Measurements from ENCODE around the gene TULP4.

The TULP4 gene

DNA sequence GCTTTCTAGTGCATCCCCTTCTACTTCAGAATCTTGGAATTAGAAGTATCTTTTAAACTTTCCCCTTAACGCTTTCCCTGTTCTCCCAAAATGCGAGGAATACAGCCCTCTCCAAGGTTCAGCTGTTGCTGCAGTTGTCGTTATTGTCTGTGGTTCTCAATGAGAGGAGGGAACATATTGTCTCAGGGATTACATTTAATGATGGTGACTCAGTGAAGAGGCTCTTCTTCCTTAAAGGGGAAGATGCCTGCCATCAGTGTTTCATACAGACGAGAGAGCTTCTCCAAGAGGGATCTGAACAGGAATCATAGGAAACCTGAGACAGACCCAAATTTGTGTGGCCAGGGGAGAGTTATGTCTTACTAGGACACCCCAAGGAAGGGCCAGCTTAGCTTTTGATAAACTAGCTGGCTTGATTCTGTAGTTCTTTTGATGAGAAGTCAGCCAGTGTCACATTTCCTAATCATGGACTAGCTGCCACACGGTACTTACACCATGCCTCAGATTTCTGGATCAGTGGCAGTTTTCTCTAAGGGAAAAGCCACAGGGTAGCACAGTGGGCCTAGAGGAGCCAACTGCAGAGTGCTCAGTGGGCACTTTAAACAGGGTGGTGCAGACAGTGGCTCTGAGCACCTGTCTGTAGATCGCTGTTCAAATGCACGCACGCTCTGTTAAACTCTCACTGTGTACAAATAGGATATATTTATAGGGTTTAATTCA, 187.9 kb downstream of the TULP4 start:
- TF ChIP-seq, protein P1, sequence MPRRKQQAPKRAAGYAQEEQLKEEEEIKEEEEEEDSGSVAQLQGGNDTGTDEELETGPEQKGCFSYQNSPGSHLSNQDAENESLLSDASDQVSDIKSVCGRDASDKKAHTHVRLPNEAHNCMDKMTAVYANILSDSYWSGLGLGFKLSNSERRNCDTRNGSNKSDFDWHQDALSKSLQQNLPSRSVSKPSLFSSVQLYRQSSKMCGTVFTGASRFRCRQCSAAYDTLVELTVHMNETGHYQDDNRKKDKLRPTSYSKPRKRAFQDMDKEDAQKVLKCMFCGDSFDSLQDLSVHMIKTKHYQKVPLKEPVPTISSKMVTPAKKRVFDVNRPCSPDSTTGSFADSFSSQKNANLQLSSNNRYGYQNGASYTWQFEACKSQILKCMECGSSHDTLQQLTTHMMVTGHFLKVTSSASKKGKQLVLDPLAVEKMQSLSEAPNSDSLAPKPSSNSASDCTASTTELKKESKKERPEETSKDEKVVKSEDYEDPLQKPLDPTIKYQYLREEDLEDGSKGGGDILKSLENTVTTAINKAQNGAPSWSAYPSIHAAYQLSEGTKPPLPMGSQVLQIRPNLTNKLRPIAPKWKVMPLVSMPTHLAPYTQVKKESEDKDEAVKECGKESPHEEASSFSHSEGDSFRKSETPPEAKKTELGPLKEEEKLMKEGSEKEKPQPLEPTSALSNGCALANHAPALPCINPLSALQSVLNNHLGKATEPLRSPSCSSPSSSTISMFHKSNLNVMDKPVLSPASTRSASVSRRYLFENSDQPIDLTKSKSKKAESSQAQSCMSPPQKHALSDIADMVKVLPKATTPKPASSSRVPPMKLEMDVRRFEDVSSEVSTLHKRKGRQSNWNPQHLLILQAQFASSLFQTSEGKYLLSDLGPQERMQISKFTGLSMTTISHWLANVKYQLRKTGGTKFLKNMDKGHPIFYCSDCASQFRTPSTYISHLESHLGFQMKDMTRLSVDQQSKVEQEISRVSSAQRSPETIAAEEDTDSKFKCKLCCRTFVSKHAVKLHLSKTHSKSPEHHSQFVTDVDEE (CRISPR knock-in tag; IDR thresholded peaks at IDR 0.05): no peak
- TF ChIP-seq ESRRG (CRISPR knock-in tag; IDR thresholded peaks at IDR 0.05) (no peak), OSR1 (CRISPR knock-in tag; IDR thresholded peaks at IDR 0.05) (no peak), TOX (CRISPR knock-in tag; IDR thresholded peaks at IDR 0.05; ENCODE audit: borderline replicate concordance) (no peak), SNAI2 (CRISPR knock-in tag; IDR thresholded peaks at IDR 0.05) (no peak), ARNTL (CRISPR knock-in tag; IDR thresholded peaks at IDR 0.05; ENCODE audit: borderline replicate concordance, low read depth) (no peak), ZNF565 (CRISPR knock-in tag; conservative IDR thresholded peaks at IDR 0.05; ENCODE audit: low read depth) (no peak), PPARA (CRISPR knock-in tag; IDR thresholded peaks at IDR 0.05; ENCODE audit: borderline replicate concordance) (no peak), TCF4 (CRISPR knock-in tag; IDR thresholded peaks at IDR 0.05; ENCODE audit: borderline replicate concordance) (no peak), CREB5 (CRISPR knock-in tag; IDR thresholded peaks at IDR 0.05; ENCODE audit: low read depth) (no peak), BACH2 (CRISPR knock-in tag; IDR thresholded peaks at IDR 0.05; ENCODE audit: borderline replicate concordance) (no peak), CSDC2 (CRISPR knock-in tag; IDR thresholded peaks at IDR 0.05) (no peak), ZFP30 (CRISPR knock-in tag; IDR thresholded peaks at IDR 0.05) (no peak)
- TF ChIP-seq, protein P2, sequence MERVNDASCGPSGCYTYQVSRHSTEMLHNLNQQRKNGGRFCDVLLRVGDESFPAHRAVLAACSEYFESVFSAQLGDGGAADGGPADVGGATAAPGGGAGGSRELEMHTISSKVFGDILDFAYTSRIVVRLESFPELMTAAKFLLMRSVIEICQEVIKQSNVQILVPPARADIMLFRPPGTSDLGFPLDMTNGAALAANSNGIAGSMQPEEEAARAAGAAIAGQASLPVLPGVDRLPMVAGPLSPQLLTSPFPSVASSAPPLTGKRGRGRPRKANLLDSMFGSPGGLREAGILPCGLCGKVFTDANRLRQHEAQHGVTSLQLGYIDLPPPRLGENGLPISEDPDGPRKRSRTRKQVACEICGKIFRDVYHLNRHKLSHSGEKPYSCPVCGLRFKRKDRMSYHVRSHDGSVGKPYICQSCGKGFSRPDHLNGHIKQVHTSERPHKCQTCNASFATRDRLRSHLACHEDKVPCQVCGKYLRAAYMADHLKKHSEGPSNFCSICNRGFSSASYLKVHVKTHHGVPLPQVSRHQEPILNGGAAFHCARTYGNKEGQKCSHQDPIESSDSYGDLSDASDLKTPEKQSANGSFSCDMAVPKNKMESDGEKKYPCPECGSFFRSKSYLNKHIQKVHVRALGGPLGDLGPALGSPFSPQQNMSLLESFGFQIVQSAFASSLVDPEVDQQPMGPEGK (CRISPR knock-in tag; IDR thresholded peaks at IDR 0.05; ENCODE audit: borderline replicate concordance): no peak
- TF ChIP-seq, protein P3, sequence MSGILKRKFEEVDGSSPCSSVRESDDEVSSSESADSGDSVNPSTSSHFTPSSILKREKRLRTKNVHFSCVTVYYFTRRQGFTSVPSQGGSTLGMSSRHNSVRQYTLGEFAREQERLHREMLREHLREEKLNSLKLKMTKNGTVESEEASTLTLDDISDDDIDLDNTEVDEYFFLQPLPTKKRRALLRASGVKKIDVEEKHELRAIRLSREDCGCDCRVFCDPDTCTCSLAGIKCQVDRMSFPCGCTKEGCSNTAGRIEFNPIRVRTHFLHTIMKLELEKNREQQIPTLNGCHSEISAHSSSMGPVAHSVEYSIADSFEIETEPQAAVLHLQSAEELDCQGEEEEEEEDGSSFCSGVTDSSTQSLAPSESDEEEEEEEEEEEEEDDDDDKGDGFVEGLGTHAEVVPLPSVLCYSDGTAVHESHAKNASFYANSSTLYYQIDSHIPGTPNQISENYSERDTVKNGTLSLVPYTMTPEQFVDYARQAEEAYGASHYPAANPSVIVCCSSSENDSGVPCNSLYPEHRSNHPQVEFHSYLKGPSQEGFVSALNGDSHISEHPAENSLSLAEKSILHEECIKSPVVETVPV (CRISPR knock-in tag; IDR thresholded peaks at IDR 0.05): no peak
- peak; percentile 80 for ATAC-seq

DNA sequence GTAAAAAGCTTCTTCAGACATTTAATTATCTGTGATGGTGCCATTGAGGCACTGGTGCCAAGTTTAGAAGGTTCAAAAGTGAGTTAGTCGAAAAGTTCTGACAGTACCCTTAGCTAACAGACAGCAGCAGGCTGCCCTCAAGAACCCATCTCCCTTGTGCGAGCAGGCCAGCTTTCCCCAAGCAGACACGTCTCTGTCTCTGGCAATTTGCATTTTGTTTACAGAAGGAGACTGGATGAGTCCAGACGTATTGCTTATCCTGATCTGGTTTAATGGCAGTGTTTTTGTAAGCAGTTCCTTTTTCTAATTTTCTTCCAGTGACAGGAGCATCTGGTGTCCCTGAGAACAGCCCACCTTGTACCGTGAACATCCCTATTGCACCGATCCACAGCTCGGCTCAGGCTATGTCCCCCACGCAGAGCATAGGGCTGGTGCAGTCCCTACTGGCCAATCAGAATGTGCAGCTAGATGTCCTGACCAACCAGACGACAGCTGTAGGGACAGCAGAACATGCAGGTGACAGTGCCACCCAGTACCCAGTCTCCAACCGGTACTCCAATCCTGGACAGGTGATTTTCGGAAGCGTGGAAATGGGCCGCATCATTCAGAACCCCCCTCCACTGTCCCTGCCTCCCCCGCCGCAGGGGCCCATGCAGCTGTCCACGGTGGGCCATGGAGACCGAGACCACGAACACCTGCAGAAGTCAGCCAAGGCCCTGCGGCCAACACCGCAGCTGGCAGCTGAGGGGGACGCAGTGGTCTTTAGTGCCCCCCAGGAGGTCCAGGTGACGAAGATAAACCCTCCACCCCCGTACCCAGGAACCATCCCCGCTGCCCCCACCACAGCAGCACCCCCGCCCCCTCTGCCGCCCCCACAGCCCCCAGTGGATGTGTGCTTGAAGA, 189.3 kb downstream of the TULP4 start:
- TF ChIP-seq TOX (CRISPR knock-in tag; IDR thresholded peaks at IDR 0.05; ENCODE audit: borderline replicate concordance) (no peak), OSR1 (CRISPR knock-in tag; IDR thresholded peaks at IDR 0.05) (no peak), SNAI2 (CRISPR knock-in tag; IDR thresholded peaks at IDR 0.05) (no peak), BACH2 (CRISPR knock-in tag; IDR thresholded peaks at IDR 0.05; ENCODE audit: borderline replicate concordance) (no peak), ZC3H10 (CRISPR knock-in tag; IDR thresholded peaks at IDR 0.05) (no peak), ZNF8 (CRISPR knock-in tag; IDR thresholded peaks at IDR 0.05) (no peak), CREB5 (CRISPR knock-in tag; IDR thresholded peaks at IDR 0.05; ENCODE audit: low read depth) (no peak), ARNTL (CRISPR knock-in tag; IDR thresholded peaks at IDR 0.05; ENCODE audit: borderline replicate concordance, low read depth) (no peak), ZNF70 (CRISPR knock-in tag; IDR thresholded peaks at IDR 0.05) (no peak)
- TF ChIP-seq, protein P1 (CRISPR knock-in tag; IDR thresholded peaks at IDR 0.05): no peak
- TF ChIP-seq, protein P3 (CRISPR knock-in tag; IDR thresholded peaks at IDR 0.05): no peak
- ATAC-seq: no peak

Data from SK-N-SH treated with all-trans-retinoic acid at 6 μM for 48 hours (cell line).